GF-D8 (cell line): ENCODE measurements around the gene VRTN.
"Not testable (repeated sequence)": the region's sequence is repeated elsewhere in the genome, so short reads cannot be mapped to it uniquely, and the experiment has no call there.

Source experiments
- DNase-seq: peaks from one replicate; lab custom pipeline; 2025; lab: John Stamatoyannopoulos, UW

VRTN gene

GRCh38 chr14:74348241-74348734 is at the start of gene VRTN:
Gene VRTN (plus strand): TSS chr14:74348471. CDS start chr14:74356784, 8,313 bp downstream.
- DNase-seq, result no peak

GRCh38 chr14:74299061-74299545 is 49.2 kb upstream of the VRTN start:
- DNase-seq, result peak; percentile 7

- no peak for DNase-seq
Measured at GRCh38 chr14:74301594-74302151, 46.6 kb upstream of the VRTN start.

GRCh38 chr14:74302152-74302628 is 46.1 kb upstream of the VRTN start:
- DNase-seq, result peak; percentile 18

- peak; percentile 58 for DNase-seq
Measured at GRCh38 chr14:74302634-74303569, 45.4 kb upstream of the VRTN start, which contains the start of gene ABCD4. Gene ABCD4 (minus strand): TSS chr14:74302934. CDS start chr14:74302912, 22 bp downstream.

- no peak for DNase-seq
Measured at GRCh38 chr14:74308695-74309094, 39.6 kb upstream of the VRTN start.

GRCh38 chr14:74309125-74310022 is 38.9 kb upstream of the VRTN start:
- no peak for DNase-seq

- DNase-seq, result no peak
Measured at GRCh38 chr14:74312161-74312560, 36.1 kb upstream of the VRTN start.

GRCh38 chr14:74313601-74314000 is 34.7 kb upstream of the VRTN start:
- no peak for DNase-seq

- no peak for DNase-seq
Measured at GRCh38 chr14:74314576-74314975, 33.7 kb upstream of the VRTN start.

- no peak for DNase-seq
Measured at GRCh38 chr14:74324931-74325361, 23.3 kb upstream of the VRTN start.

- no peak for DNase-seq
Measured at GRCh38 chr14:74325446-74325845, 22.8 kb upstream of the VRTN start.

- DNase-seq, result no peak
Measured at GRCh38 chr14:74326369-74327152, 21.7 kb upstream of the VRTN start.

GRCh38 chr14:74329950-74330552 is 18.2 kb upstream of the VRTN start:
- not testable (repeated sequence) for DNase-seq

GRCh38 chr14:74333909-74334308 is 14.4 kb upstream of the VRTN start:
- no peak for DNase-seq

GRCh38 chr14:74346341-74346740 is 1.9 kb upstream of the VRTN start:
- DNase-seq, result no peak

- no peak for DNase-seq
Measured at GRCh38 chr14:74347097-74347794, 1.0 kb upstream of the VRTN start.

GRCh38 chr14:74347795-74348100 is 523 bp upstream of the VRTN start:
- no peak for DNase-seq

GRCh38 chr14:74348735-74349463 is 628 bp downstream of the VRTN start:
- no peak for DNase-seq
